ENCODE data around the gene ARMH1.
A peak's percentile ranks its signal among the peaks of the same experiment; 100 is the strongest.

DNA sequence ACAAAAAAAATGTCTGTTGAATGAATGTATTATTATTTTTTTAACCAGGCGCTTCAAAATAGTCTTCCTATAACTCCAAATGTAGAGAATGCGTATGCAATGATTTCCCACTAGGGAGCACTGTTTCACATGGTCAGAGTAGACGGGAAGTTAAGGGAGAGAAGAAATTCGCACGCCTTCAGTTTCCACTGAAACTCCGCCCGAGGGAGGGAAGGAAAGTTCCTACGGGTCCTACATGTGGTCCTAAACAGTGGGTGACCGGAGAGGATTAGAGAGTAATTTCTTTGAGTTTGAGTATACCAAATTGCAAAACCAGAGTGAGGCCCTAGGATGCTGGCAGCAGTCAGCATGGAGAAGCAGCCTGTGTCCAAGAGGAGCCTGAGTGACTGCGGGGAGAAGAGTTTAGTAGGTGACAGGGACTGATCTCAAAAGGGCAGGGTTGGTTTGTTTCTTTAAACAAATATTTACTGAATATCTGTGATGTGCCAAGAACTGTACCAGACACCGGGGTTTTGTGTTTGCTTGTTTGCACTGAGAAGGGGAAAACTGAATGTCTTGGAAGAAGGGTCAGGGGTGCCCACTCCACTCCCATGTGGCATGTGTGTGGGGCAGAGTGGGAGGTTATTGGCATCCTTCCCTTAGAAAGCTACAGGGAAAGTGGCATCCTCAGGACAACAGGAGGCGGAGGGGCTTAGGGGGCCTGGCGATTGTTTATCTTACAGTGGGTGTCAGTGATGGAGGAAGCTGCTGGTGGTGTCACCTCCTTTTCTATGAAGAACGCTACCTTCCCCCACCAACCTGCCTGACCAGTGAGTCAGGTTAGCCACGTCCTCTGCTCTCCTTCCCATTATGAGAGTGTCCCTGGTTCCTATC, 33.7 kb downstream of the ARMH1 start:
- TF ChIP-seq, protein P1, sequence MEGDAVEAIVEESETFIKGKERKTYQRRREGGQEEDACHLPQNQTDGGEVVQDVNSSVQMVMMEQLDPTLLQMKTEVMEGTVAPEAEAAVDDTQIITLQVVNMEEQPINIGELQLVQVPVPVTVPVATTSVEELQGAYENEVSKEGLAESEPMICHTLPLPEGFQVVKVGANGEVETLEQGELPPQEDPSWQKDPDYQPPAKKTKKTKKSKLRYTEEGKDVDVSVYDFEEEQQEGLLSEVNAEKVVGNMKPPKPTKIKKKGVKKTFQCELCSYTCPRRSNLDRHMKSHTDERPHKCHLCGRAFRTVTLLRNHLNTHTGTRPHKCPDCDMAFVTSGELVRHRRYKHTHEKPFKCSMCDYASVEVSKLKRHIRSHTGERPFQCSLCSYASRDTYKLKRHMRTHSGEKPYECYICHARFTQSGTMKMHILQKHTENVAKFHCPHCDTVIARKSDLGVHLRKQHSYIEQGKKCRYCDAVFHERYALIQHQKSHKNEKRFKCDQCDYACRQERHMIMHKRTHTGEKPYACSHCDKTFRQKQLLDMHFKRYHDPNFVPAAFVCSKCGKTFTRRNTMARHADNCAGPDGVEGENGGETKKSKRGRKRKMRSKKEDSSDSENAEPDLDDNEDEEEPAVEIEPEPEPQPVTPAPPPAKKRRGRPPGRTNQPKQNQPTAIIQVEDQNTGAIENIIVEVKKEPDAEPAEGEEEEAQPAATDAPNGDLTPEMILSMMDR (IDR thresholded peaks at IDR 0.05) = peak; percentile 56
- TF ChIP-seq, protein P2, sequence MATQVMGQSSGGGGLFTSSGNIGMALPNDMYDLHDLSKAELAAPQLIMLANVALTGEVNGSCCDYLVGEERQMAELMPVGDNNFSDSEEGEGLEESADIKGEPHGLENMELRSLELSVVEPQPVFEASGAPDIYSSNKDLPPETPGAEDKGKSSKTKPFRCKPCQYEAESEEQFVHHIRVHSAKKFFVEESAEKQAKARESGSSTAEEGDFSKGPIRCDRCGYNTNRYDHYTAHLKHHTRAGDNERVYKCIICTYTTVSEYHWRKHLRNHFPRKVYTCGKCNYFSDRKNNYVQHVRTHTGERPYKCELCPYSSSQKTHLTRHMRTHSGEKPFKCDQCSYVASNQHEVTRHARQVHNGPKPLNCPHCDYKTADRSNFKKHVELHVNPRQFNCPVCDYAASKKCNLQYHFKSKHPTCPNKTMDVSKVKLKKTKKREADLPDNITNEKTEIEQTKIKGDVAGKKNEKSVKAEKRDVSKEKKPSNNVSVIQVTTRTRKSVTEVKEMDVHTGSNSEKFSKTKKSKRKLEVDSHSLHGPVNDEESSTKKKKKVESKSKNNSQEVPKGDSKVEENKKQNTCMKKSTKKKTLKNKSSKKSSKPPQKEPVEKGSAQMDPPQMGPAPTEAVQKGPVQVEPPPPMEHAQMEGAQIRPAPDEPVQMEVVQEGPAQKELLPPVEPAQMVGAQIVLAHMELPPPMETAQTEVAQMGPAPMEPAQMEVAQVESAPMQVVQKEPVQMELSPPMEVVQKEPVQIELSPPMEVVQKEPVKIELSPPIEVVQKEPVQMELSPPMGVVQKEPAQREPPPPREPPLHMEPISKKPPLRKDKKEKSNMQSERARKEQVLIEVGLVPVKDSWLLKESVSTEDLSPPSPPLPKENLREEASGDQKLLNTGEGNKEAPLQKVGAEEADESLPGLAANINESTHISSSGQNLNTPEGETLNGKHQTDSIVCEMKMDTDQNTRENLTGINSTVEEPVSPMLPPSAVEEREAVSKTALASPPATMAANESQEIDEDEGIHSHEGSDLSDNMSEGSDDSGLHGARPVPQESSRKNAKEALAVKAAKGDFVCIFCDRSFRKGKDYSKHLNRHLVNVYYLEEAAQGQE (IDR thresholded peaks at IDR 0.05; ENCODE audit: low read depth, low read length) = no peak
- TF ChIP-seq RCOR1 (IDR thresholded peaks at IDR 0.05; ENCODE audit: low read length) (no peak), SIN3A (IDR thresholded peaks at IDR 0.05; ENCODE audit: borderline replicate concordance, low read depth, low read length) (no peak), TAF1 (IDR thresholded peaks at IDR 0.05; ENCODE audit: borderline replicate concordance, low read depth, low read length) (no peak), ELF1 (IDR thresholded peaks at IDR 0.05) (no peak), EZH2phosphoT487 (IDR thresholded peaks at IDR 0.05; ENCODE audit: borderline replicate concordance, low read depth) (no peak), RAD21 (IDR thresholded peaks at IDR 0.05; ENCODE audit: low read length) (peak; percentile 30; the same call in 1 of the 2 replicates), POLR2AphosphoS5 (IDR thresholded peaks at IDR 0.05; ENCODE audit: low read depth, low read length) (no peak), NRF1 (IDR thresholded peaks at IDR 0.05; ENCODE audit: low read depth, low read length) (no peak), SMC3 (IDR thresholded peaks at IDR 0.05; ENCODE audit: low read depth, low read length) (no peak)
- TF ChIP-seq, protein P3, sequence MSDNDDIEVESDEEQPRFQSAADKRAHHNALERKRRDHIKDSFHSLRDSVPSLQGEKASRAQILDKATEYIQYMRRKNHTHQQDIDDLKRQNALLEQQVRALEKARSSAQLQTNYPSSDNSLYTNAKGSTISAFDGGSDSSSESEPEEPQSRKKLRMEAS (IDR thresholded peaks at IDR 0.05; ENCODE audit: low read depth) = no peak
